ENCODE measurements around the gene HOXC10.

The HOXC10 gene

GRCh38 chr12:53984901-53985691, at the start of gene HOXC10:
TSS of gene HOXC10 (plus strand) at chr12:53985146. CDS start at chr12:53985260, 114 bp downstream.
- DNase-seq (ENCODE audit: low read depth): peak; percentile 55

GRCh38 chr12:53935383-53936341, 49.3 kb upstream of the HOXC10 start:
- no peak for DNase-seq (ENCODE audit: low read depth)

- no peak for DNase-seq (ENCODE audit: low read depth)
Measured at GRCh38 chr12:53937099-53937498, 47.8 kb upstream of the HOXC10 start.

GRCh38 chr12:53937596-53938325, 47.2 kb upstream of the HOXC10 start:
- no peak for DNase-seq (ENCODE audit: low read depth)

GRCh38 chr12:53938326-53939140, 46.4 kb upstream of the HOXC10 start, which contains the start of gene HOXC13:
TSS of gene HOXC13 (plus strand) at chr12:53938831. CDS start at chr12:53938907, 76 bp downstream.
- no peak for DNase-seq (ENCODE audit: low read depth)

GRCh38 chr12:53939141-53940108, 45.5 kb upstream of the HOXC10 start:
- DNase-seq (ENCODE audit: low read depth): no peak

GRCh38 chr12:53940443-53941014, 44.4 kb upstream of the HOXC10 start:
- DNase-seq (ENCODE audit: low read depth): no peak

GRCh38 chr12:53941187-53941586, 43.8 kb upstream of the HOXC10 start:
- no peak for DNase-seq (ENCODE audit: low read depth)

- DNase-seq (ENCODE audit: low read depth): no peak
Measured at GRCh38 chr12:53941750-53942149, 43.2 kb upstream of the HOXC10 start.

- DNase-seq (ENCODE audit: low read depth): no peak
Measured at GRCh38 chr12:53942467-53942997, 42.4 kb upstream of the HOXC10 start.

GRCh38 chr12:53944209-53944608, 40.7 kb upstream of the HOXC10 start:
- no peak for DNase-seq (ENCODE audit: low read depth)

GRCh38 chr12:53944907-53945847, 39.8 kb upstream of the HOXC10 start:
- DNase-seq (ENCODE audit: low read depth): no peak

GRCh38 chr12:53947743-53948142, 37.2 kb upstream of the HOXC10 start:
- no peak for DNase-seq (ENCODE audit: low read depth)

- no peak for DNase-seq (ENCODE audit: low read depth)
Measured at GRCh38 chr12:53948650-53949593, 36.0 kb upstream of the HOXC10 start.

- no peak for DNase-seq (ENCODE audit: low read depth)
Measured at GRCh38 chr12:53949631-53950436, 35.1 kb upstream of the HOXC10 start.

- DNase-seq (ENCODE audit: low read depth): no peak
Measured at GRCh38 chr12:53950437-53950773, 34.5 kb upstream of the HOXC10 start.

Measured in activated gamma-delta T cell treated with anti-CD3 and anti-CD28 coated beads, Interleukin-2, amount 50 U/mL, for 16 hours (primary cell).